Spleen (tissue), 11 donors: ENCODE data around the gene PBX1. TPM values are rescaled to one million over a fixed set of nuclear protein-coding genes. Genes with fewer than 3 reads are reported as not detected.

Experiments used
- DNase-seq: peaks from one replicate; pipeline ENCODE4 v3.0.0-alpha.2; 2020
- H3K27ac ChIP-seq, 8 donors: fragments of 200-600 bp; sonication (generic) in 7 of 8; 1 replicate in 4 of 8; 2 replicates in 4 of 8; pipeline versions ENCODE4 v1.5.0 to v1.8.0; 2016 to 2021; ENCODE audit warnings: inconsistent platforms in 4 of 8, mild to moderate bottlenecking in 4 of 8, moderate library complexity in 1 of 8
- H3K27me3 ChIP-seq, 7 donors: fragments of 200-600 bp; sonication (generic) in 6 of 7; replicated peaks in 1 of 7; 1 replicate in 4 of 7; 2 replicates in 3 of 7; pipeline versions ENCODE4 v1.5.0 to v1.8.0; 2016 to 2021; ENCODE audit warnings: inconsistent platforms in 3 of 7, mild to moderate bottlenecking in 1 of 7
- H3K36me3 ChIP-seq, 6 donors: fragments of 200-600 bp; sonication (generic) in 5 of 6; 1 replicate in 4 of 6; 2 replicates in 2 of 6; pipeline versions ENCODE4 v1.5.0 to v1.8.0; 2016 to 2021; ENCODE audit warnings: inconsistent platforms in 2 of 6
- H3K4me1 ChIP-seq, 6 donors: fragments of 200-600 bp; sonication (generic) in 5 of 6; 1 replicate in 3 of 6; 2 replicates in 3 of 6; pipeline versions ENCODE4 v1.5.0 to v1.8.0; 2016 to 2021; ENCODE audit warnings: inconsistent platforms in 3 of 6
- H3K4me3 ChIP-seq, 8 donors: fragments of 200-600 bp; sonication (generic) in 7 of 8; 1 replicate in 4 of 8; 2 replicates in 4 of 8; pipeline versions ENCODE4 v1.5.0 to v1.8.0; 2016 to 2021; ENCODE audit warnings: inconsistent platforms in 4 of 8, mild to moderate bottlenecking in 4 of 8, moderate library complexity in 2 of 8
- H3K9me3 ChIP-seq, 8 donors: fragments of 200-600 bp; sonication (generic) in 7 of 8; 1 replicate in 4 of 8; 2 replicates in 4 of 8; pipeline versions ENCODE4 v1.5.0 to v1.8.0; 2016 to 2021; ENCODE audit warnings: inconsistent platforms in 4 of 8
- CTCF ChIP-seq, 11 experiments: fragments of 200-600 bp in 7 of 11; fragments of 450-650 bp in 4 of 11; sonication (generic) in 4 of 11; IDR thresholded peaks in 8 of 11; conservative IDR thresholded peaks in 3 of 11; 1 replicate in 7 of 11; 2 replicates in 4 of 11; pipeline versions ENCODE4 v1.4.0 to v1.8.0; 2016 to 2021; ENCODE audit warnings: antibody characterized with exemption in 11 of 11, inconsistent platforms in 4 of 11, mild to moderate bottlenecking in 1 of 11
- POLR2A ChIP-seq, 3 donors: fragments of 450-650 bp; IDR thresholded peaks; one replicate each; pipeline ENCODE4 v1.5.1; 2017; ENCODE audit warnings: antibody characterized with exemption in 3 of 3, mild to moderate bottlenecking in 1 of 3
- POLR2AphosphoS5 ChIP-seq, 3 donors: sonication (generic); formaldehyde crosslinking; IDR thresholded peaks; one replicate each; pipeline ENCODE4 v1.5.1; 2017; ENCODE audit warnings: antibody characterized with exemption in 3 of 3
- WGBS, 5 donors: extraction: QIAGEN DNeasy Blood & Tissue Kit in 3 of 5; methylation state at CpG; one replicate each; pipeline versions ENCODE4 v1.1.5 to v1.1.7; 2013 to 2018; 5-methylcytosine and 5-hydroxymethylcytosine counted together
- intact Hi-C: fragments of 100-400 bp; cut with DNase I; formaldehyde crosslinking; loops from one replicate; pipeline ENCODE4 v1.15.0; 2023; ENCODE audit warnings: low total_unique reads
- polyA plus RNA-seq, 3 donors: library from polyadenylated mRNA; stranded (reverse); fragments of 200-250 nt; gene quantifications; one replicate each; pipeline ENCODE4 v1.2.1, GENCODE V29; 2013
- total RNA-seq, 7 donors: library from RNA; depleted of rRNA in 3 of 7; stranded (reverse); fragments of >200 nt in 3 of 7; fragmentation: NEBNext Ultra II Directional in 4 of 7; extraction: Animal tissue kit (Norgen Biotek cat#: 25700) in 4 of 7; gene quantifications; one replicate each; pipeline versions ENCODE4 v1.1.0 to v1.2.1, GENCODE V29; 2016 to 2021
- donor health status: healthy with polysubstance abuse.
- donor health status: DM: no; HTN: no; CAD: no; lungs with moderate emphysema.
- donor health status: DM: no; HTN: no; CAD: no.
- donor health status: Bipolar disorder and iron deficiency.
- donor health status: healthy.
- donor health status: DM: no; HTN: no; CAD: no.
- donor health status: DM: yes; HTN: yes; CAD: no.

The PBX1 gene
- total and polyA plus RNA-seq, 10 donors: 3.4 to 79.5 (median 31.8) TPM

GRCh38 chr1:164781972-164782371, 223.0 kb downstream of the PBX1 start:
- no peak for TF ChIP-seq CTCF (IDR thresholded peaks at IDR 0.05 in 8 of 11, conservative IDR thresholded peaks at IDR 0.05 in 3 of 11)
- no peak for TF ChIP-seq POLR2AphosphoS5 (IDR thresholded peaks at IDR 0.05)
- TF ChIP-seq POLR2A (IDR thresholded peaks at IDR 0.05): no peak
- Histone ChIP-seq H3K4me3 (no peak overlapping the region), H3K9me3 (no peaks in the 10 kb centered on the region), H3K27ac (no peak overlapping the region), H3K4me1 (peaks cover 0 to 18% (median 13%) of the 10 kb centered on the region in 6 donors), H3K36me3 (no peaks in the 10 kb centered on the region), H3K27me3 (no peaks in the 10 kb centered on the region)
- intact Hi-C loops: loop anchor here (10.0 kb wide), 1 partner anchor 1367 kb away; no protein-coding TSS in a partner anchor
- no peak for DNase-seq
- 71 to 96% (median 84%) methylated on average over 1 of the region's 1 CpG for WGBS, 5 donors

DNA sequence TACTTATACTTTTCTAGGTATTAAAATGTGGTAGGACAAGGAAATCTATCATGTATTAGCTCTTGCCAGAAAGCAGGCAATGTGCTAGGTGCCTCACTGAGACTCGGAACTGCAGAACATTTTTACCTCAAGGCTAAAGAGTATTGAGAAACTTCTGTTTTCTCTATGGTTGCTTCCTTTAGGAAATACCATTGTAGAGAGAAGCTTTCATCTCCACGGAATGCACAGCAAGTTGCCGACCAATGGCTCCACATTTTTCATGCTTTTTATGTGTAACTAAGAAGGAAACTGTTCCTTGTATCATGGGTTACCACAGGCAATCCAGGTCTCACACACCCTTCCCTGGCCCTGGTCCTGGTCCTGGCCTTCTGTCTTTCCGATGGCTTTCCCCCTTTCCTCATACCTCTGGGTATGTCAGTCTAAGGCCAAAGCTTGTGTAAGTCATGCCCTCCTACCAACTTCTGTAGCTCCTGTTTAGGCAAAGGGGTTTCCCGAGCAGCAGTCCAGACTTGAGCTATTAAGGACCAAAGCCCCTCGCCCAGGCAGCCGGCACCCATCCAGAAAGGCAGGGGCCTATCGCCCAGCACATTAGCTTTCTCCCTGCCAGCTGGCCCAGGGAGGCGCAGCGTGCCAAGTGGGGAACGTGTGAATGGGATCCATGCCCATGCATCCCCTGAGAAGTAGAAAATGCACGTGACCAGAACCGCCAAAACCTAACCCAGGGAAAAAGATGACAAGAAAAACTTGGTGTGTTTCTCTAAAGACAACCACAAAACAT, 225.0 kb downstream of the PBX1 start:
- no peak for TF ChIP-seq POLR2AphosphoS5 (IDR thresholded peaks at IDR 0.05)
- TF ChIP-seq CTCF (IDR thresholded peaks at IDR 0.05 in 8 of 11, conservative IDR thresholded peaks at IDR 0.05 in 3 of 11): no peak
- TF ChIP-seq POLR2A (IDR thresholded peaks at IDR 0.05): no peak
- intact Hi-C loops: loop anchor here (10.0 kb wide), 1 partner anchor 1369 kb away; no protein-coding TSS in a partner anchor
- H3K4me3 ChIP-seq: no peak overlapping the region
- H3K27me3 ChIP-seq: peaks cover 0 to 8% (median 0%) of the 10 kb centered on the region in 7 donors
- no peaks in the 10 kb centered on the region for H3K36me3 ChIP-seq
- 83 to 89% (median 87%) methylated on average over 13 of the region's 13 CpGs for WGBS, 5 donors
- peaks cover 0 to 29% (median 21%) of the 10 kb centered on the region in 6 donors for H3K4me1 ChIP-seq
- no peak for DNase-seq
- H3K9me3 ChIP-seq: no peaks in the 10 kb centered on the region
- H3K27ac ChIP-seq: no peak overlapping the region

- Histone ChIP-seq H3K9me3 (no peaks in the 10 kb centered on the region), H3K4me3 (no peak overlapping the region), H3K4me1 (peaks cover 0 to 29% (median 21%) of the 10 kb centered on the region in 6 donors), H3K36me3 (no peaks in the 10 kb centered on the region), H3K27me3 (peaks cover 0 to 8% (median 0%) of the 10 kb centered on the region in 7 donors), H3K27ac (peak overlapping the region in 3 of 8 donors; percentile 7 to 40 (median 28))
- 87 to 94% (median 89%) methylated on average over 6 of the region's 6 CpGs for WGBS, 5 donors
- intact Hi-C loops: loop anchor here (10.0 kb wide), 1 partner anchor 1370 kb away; no protein-coding TSS in a partner anchor
- TF ChIP-seq CTCF (IDR thresholded peaks at IDR 0.05 in 8 of 11, conservative IDR thresholded peaks at IDR 0.05 in 3 of 11): no peak
- no peak for TF ChIP-seq POLR2AphosphoS5 (IDR thresholded peaks at IDR 0.05)
- no peak for TF ChIP-seq POLR2A (IDR thresholded peaks at IDR 0.05)
- no peak for DNase-seq
These were observed 226.0 kb downstream of the PBX1 start for GRCh38 chr1:164784960-164785359.
